Measurements from ENCODE around the gene MIEF1.

MIEF1 gene

DNA sequence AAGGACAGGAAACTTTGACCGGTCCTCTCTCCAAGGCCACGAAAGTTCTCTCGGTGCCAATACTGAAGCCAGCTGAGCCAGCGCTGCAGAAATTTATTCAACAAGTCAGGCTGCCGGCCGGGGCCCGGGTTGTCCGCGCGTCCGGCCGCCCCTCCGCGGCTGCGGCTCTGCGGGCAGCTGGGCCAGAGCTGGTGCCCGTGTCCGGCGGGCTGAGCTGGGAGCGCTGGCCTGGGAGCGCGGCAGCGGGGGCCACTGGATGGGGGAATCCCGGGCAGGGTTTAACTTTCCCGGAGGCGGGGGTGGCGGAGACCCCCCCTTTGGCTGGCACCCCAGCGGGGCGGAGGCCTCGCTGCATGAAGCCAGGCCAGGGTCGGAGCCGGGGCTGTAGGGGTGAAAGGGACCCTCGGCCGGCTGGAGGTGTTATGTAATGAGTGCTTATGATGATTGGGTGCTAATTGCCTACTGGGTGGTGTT is 56.2 kb downstream of the MIEF1 start:
- no peak for DNase-seq (ENCODE audit: low spot score)

DNA sequence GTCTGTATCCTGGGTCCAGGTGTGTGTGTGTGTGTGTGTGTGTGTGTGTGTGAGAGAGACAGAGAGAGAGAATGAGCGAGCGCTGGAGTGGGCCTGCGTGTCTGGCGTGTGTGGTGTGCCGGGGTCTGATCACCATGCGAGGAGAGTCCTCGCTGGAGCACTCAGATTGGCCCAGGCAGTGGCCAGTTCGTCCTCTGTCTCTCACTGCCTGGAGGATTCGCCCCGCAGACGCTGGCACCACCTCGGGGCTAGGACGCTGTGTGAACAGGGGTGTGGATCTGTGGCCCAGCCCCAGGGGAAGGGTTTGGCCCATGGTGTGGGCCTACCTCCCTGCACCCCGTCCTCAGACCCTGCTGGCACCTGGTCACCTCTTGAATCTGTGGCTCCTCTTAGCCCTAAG is 56.9 kb downstream of the MIEF1 start:
- no peak for DNase-seq (ENCODE audit: low spot score)

DNA sequence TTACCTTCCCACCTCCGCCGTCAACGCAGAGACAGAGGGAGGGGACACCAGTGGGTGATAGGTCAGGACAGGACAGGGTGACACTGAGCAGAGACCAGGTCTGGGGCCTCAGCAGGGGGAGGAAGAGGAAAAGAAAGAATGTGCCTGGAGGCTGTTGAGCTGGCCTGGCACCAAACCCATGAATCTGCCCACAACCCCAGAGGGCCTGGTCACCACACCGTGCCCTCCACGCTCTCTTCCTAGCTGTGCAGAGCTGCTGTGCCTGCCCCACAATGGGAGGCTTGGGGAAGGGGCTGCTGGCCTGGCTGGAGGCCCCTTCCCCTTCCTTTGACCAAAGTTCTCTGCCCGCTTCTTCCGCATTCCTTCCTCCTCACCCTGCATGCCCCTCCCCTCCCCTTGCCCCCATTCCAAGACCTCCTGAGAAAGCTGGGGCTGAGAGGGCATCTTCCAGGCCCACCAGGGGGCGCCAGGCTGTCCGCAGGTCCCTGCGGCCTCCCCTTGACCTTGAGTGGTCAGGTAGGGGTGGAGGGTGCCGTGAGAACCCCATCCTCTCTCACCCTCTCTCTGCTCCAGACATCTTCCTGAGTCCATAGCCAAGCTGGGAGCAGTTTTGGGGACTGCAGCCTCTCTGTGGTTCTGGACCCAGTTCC is 57.5 kb downstream of the MIEF1 start:
- no peak for DNase-seq (ENCODE audit: low spot score)

DNA sequence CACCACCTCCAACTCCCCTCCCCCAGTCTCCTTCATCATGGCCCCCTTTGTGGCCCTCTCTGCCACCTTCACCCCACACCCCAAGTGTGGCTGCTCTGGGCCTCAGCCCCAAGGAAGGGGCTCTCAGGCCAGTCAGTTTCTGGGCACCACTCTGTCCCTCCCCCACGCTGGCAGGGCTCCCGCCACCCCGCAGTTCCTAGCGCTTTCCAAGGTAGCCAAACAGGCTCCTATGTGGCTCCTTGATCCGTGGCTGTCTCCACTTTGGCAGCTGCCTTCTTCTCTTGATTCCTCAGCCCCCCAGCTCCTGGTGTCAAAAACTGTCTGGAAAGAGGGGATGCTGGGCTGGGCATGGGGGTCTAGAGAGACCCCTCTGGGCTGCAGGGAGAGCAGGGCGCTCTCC is 58.0 kb downstream of the MIEF1 start:
- DNase-seq (ENCODE audit: low spot score): no peak

DNA sequence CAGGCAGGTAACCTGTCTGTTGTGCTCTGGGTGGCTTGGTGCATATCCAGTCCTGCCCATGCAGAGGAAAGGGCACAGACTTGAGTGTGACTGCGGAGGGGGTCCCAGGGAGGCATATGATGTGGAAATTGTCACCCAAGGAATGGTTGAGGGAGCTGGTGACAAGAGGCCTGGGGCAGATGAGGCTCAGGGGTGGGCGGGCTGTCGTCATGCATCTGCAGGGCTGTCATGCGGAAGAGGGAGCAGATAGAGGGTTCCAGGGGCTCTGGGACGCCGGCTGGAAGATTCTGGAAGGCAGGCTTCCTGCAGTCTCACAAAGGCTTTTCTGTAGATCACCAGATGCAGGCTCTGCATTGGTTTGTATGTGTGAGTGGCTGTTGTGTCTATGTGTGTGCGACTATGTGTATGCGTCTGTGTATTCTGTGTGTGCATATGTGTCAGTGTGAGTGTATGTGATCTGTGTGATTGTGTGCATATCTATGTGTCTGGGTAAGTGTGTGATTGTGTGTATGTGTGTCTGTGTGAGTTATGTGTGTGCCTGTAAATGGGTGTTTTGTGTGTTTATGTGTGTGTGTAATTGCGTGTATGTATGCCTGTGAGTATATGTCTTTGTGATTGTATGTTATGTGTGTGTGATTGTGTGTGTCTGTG is 60.9 kb downstream of the MIEF1 start:
- DNase-seq (ENCODE audit: low spot score): no peak

DNA sequence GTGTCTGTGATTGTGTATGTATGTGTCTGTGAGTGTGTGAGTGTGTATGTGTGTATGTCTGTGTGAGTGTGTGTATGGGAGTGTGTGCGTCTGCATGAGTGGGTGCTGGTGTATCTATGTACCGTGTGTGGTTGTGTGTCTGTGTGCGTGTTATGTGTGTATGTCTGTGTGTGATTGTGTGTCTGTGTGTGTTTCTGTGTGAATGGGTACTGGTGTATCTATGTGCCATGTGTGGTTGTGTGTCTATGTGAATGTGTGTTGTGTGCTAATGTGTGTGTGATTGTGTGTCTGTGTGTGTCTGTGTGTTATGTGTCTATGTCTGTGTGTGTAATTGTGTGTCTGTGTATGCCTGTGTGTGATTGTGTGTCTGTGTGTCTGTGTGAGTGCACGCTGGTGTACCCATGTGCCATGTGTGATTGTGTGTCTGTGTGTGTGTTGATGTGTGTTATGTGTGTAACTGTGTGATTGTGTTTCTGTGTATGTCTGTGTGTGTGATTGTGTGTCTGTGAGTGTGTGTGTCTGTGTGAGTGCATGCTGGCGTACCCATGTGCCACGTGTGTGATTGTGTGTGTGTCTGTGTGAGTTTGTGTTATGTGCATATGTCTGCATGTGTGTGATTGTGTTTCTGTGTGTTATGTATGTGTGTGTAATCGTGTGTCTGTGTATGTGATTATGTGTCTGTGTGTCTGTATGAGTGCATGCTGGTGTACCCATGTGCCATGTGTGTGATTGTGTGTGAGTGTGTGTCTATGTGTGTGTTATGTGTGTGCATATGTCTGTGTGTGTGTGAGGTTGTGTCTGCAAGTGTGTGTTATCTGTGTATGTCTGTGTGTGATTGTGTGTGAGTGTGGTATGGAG is 61.7 kb downstream of the MIEF1 start:
- DNase-seq (ENCODE audit: low spot score): no peak

DNA sequence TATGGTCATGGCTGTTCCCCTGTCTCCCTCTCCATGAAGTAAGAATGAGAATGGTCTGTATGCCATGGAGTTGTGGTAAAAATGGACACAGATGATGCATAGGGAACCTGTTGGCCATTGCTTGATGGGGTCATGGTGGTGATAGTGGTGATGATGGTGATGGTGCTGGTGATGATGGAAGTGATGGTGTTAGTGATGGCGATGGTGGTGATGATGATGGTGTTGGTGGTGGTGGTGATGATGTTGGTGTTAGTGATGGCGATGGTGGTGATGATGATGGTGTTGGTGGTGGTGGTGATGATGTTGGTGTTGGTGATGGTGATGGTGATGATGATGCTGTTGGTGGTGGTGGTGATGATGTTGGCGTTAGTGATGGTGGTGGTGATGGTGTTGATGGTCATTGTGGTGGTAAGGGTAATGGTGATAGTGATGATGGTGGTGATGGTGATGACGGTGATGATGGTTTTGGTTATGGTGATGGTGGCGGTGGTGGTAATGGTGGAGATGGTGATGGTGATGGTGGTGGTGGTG is 63.4 kb downstream of the MIEF1 start:
- DNase-seq (ENCODE audit: low spot score): no peak

DNA sequence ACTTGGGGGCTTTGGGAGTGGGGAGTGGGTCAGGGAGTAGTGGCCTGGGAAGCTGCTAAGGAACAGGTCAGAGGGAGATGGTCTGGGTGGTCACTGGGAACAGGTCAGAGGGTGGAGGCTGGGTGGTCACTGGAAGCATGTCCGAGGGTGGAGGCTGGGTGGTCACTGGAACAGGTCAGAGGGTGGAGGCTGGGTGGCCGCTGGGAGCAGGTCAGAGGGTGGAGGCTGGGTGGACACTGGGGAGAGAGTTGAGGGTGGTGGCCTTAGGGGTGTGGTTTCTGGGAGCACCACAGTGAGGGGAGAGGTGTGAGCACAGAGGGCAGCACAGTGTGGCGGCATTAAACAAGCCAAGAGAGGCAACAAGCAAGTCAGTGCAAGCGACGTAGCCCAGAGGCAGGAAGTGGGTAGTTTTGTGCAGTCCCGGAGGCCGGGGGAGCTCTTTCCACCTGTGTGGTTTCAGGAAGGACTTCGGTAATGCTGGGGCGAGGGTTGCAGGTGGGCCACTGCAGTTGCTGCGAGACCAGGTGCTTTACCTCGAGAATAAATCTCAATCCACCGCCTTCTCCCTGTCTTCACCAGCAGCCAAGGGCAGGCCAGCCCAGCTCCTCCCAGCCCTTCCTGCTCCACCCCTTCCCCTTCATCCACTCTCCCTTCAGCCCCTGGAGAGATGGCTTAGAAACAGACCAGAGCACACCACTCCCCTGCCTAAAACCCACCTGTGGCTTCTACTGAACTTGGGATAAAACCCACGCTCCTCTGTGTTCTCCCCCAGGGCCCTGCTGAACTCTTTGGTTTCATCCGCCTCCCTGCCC is 65.3 kb downstream of the MIEF1 start:
- no peak for DNase-seq (ENCODE audit: low spot score)
